Mesenchymal stem cell (in vitro differentiated cells and primary cell): ENCODE measurements around the gene HABP2.
A peak's percentile ranks its signal among the peaks of the same experiment; 100 is the strongest.

ENCODE experiments used
- DNase-seq: peaks from one replicate; pipeline ENCODE4 v3.0.0-alpha.2; 2013
- H2AFZ ChIP-seq: one replicate; pipeline ENCODE4 v1.6.1; 2013; ENCODE audit warnings: low read depth, mild to moderate bottlenecking, control low read depth, inconsistent platforms, low read length, moderate library complexity
- H2AK5ac ChIP-seq: 2 replicates; pipeline ENCODE4 v1.6.1; 2013; ENCODE audit warnings: low read length, moderate library complexity, mild to moderate bottlenecking, inconsistent platforms; ENCODE audit not compliant: severe bottlenecking
- H2BK120ac ChIP-seq: one replicate; pipeline ENCODE4 v1.6.1; 2013; ENCODE audit warnings: low read depth, mild to moderate bottlenecking, inconsistent platforms, low read length, moderate library complexity
- H2BK12ac ChIP-seq, 2 experiments: one replicate each; pipeline ENCODE4 v1.6.1; 2013; ENCODE audit warnings: inconsistent platforms in 2 of 2, low read length in 2 of 2, mild to moderate bottlenecking in 2 of 2, moderate library complexity in 2 of 2, control low read depth in 1 of 2
- H2BK15ac ChIP-seq: one replicate; pipeline ENCODE4 v1.6.1; 2013; ENCODE audit warnings: mild to moderate bottlenecking, low read depth, inconsistent platforms; ENCODE audit not compliant: poor library complexity, severe bottlenecking
- H2BK5ac ChIP-seq: 2 replicates; pipeline ENCODE4 v1.6.1; 2013; ENCODE audit warnings: low read depth, mild to moderate bottlenecking, low read length, control low read depth, inconsistent platforms; ENCODE audit not compliant: poor library complexity, severe bottlenecking
- H3K14ac ChIP-seq, 2 experiments: one replicate each; pipeline ENCODE4 v1.6.1; 2013; ENCODE audit warnings: inconsistent platforms in 2 of 2, low read length in 2 of 2, control low read depth in 1 of 2, mild to moderate bottlenecking in 1 of 2, moderate library complexity in 1 of 2
- H3K18ac ChIP-seq, 2 experiments: one replicate each; pipeline ENCODE4 v1.6.1; 2013; ENCODE audit warnings: inconsistent platforms in 2 of 2, low read length in 2 of 2, control low read depth in 1 of 2, low read depth in 1 of 2, mild to moderate bottlenecking in 1 of 2
- H3K23ac ChIP-seq, 2 experiments: one replicate each; pipeline ENCODE4 v1.6.1; 2013; ENCODE audit warnings: inconsistent platforms in 2 of 2, low read length in 2 of 2, mild to moderate bottlenecking in 2 of 2, moderate library complexity in 2 of 2, control low read depth in 1 of 2
- H3K27ac ChIP-seq: 2 replicates; pipeline ENCODE4 v1.5.1; 2013; ENCODE audit warnings: mild to moderate bottlenecking, moderate library complexity, low read length, control low read depth, inconsistent platforms; ENCODE audit not compliant: poor library complexity, severe bottlenecking
- H3K27me3 ChIP-seq, 2 experiments: 2 replicates each; pipeline versions ENCODE4 v1.6.1 to v1.7.0; 2013; ENCODE audit warnings: low read length in 2 of 2, mild to moderate bottlenecking in 2 of 2, moderate library complexity in 2 of 2, control low read depth in 1 of 2, inconsistent platforms in 1 of 2; ENCODE audit not compliant: control insufficient read depth in 1 of 2, insufficient read depth in 1 of 2
- H3K36me3 ChIP-seq, 2 experiments: 2 replicates each; pipeline versions ENCODE4 v1.6.1 to v1.7.0; 2013; ENCODE audit warnings: low read length in 2 of 2, control low read depth in 1 of 2, inconsistent platforms in 1 of 2, low read depth in 1 of 2, mild to moderate bottlenecking in 1 of 2; ENCODE audit not compliant: insufficient read depth in 2 of 2, control insufficient read depth in 1 of 2
- H3K4ac ChIP-seq, 2 experiments: one replicate each; pipeline ENCODE4 v1.6.1; 2013; ENCODE audit warnings: inconsistent platforms in 2 of 2, low read length in 2 of 2, mild to moderate bottlenecking in 2 of 2, moderate library complexity in 2 of 2, control low read depth in 1 of 2, low read depth in 1 of 2
- H3K4me1 ChIP-seq: 2 replicates; pipeline ENCODE4 v1.6.1; 2013; ENCODE audit warnings: low read depth, low read length, control low read depth; ENCODE audit not compliant: control insufficient read depth, insufficient read depth
- H3K4me2 ChIP-seq: 2 replicates; pipeline ENCODE4 v1.6.1; 2013; ENCODE audit warnings: low read length, mild to moderate bottlenecking, inconsistent platforms; ENCODE audit not compliant: poor library complexity, severe bottlenecking
- H3K4me3 ChIP-seq, 2 experiments: 2 replicates each; pipeline versions ENCODE4 v1.5.1 to v1.7.0; 2013; ENCODE audit warnings: low read length in 2 of 2, mild to moderate bottlenecking in 2 of 2, control low read depth in 1 of 2, low read depth in 1 of 2; ENCODE audit not compliant: insufficient read depth in 1 of 2
- H3K79me1 ChIP-seq: replicated peaks from 2 replicates; pipeline ENCODE4 v1.6.1; 2013; ENCODE audit warnings: mild to moderate bottlenecking, control low read depth, low read length, inconsistent platforms; ENCODE audit not compliant: poor library complexity, severe bottlenecking
- H3K9ac ChIP-seq: 2 replicates; pipeline ENCODE4 v1.7.0; 2013; ENCODE audit warnings: mild to moderate bottlenecking, low read length, moderate library complexity
- H3K9me3 ChIP-seq: 2 replicates; pipeline ENCODE4 v1.7.0; 2013; ENCODE audit warnings: mild to moderate bottlenecking, low read length; ENCODE audit not compliant: control insufficient read depth
- H4K8ac ChIP-seq: one replicate; pipeline ENCODE4 v1.6.1; 2013; ENCODE audit warnings: inconsistent platforms, mild to moderate bottlenecking, low read length, moderate library complexity
- H4K91ac ChIP-seq: one replicate; pipeline ENCODE4 v1.6.1; 2013; ENCODE audit warnings: mild to moderate bottlenecking, low read length, inconsistent platforms
- WGBS: methylation state at CpG from one replicate; pipeline ENCODE4 v1.1.7; 2013; ENCODE audit warnings: mixed read lengths; 5-methylcytosine and 5-hydroxymethylcytosine counted together

HABP2 gene

DNA sequence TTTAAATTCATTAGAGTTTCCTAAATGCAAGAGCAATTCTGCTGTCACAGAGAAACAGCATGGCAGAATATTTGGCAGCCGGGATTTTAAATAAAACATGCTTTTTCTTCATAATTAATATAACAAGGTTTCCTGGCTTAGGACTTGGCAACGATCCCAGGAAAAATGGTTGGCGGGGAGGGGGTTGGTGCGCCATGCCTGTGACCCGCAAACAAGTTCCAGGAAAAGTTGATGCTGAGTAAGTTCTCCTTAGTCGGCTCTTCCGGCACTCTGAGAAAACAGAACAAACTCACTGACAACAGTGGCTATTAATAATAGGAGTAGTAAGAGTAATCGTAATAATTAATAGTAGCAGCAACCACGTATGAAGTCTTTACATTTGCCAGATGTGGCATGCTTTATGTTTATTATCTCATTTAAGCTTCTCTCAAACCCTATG lies 4.6 kb downstream of the HABP2 start:
- Histone ChIP-seq H3K4me2 (no peak overlapping the region), H4K8ac (no peak overlapping the region), H2BK12ac (no peak overlapping the region)

DNA sequence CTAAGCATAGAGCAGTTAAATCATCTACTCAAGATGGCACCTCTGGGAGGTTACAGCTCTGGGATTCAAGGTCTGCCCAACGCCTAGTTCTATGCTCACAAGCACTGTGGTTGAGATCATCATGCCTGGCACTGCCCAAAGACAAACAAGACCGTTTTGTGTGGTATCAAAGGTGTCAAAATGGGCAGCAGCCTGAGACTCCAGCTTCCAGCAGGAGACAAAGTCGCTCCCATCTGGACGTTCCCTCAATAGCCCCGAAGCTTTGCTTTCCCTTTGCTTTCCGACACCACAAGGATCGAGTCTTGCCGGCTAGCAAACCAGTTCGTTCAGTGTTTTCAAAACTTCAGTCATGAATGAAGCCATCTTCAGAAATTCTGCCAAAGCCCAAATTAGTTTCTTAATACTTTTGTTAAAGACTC lies 5.1 kb downstream of the HABP2 start:
- Histone ChIP-seq H3K9me3 (no peaks in the 10 kb centered on the region), H2AK5ac (no peak overlapping the region), H2BK15ac (no peak overlapping the region), H4K8ac (peak overlapping the region; percentile 20), H3K4me1 (peaks cover 2% of the 10 kb centered on the region), H3K18ac (no peak overlapping the region), H3K4me3 (no peak overlapping the region), H2BK120ac (no peak overlapping the region), H3K14ac (no peak overlapping the region), H3K9ac (no peak overlapping the region), H2BK12ac (no peak overlapping the region), H3K79me1 (no peaks in the 10 kb centered on the region), H3K4ac (no peak overlapping the region), H4K91ac (no peak overlapping the region), H3K36me3 (no peaks in the 10 kb centered on the region), H3K4me2 (no peak overlapping the region), H3K27me3 (peaks cover 17 to 50% of the 10 kb centered on the region in 2 experiments), H3K27ac (no peak overlapping the region), H3K23ac (no peak overlapping the region), H2AFZ (no peak overlapping the region), H2BK5ac (no peak overlapping the region)
- no peak for DNase-seq
- 32% methylated on average over 9 of the region's 9 CpGs for WGBS

More for the DNA sequence above, 4.6 kb downstream of the HABP2 start:
- Histone ChIP-seq H3K9ac (no peak overlapping the region), H2BK120ac (no peak overlapping the region), H3K36me3 (no peaks in the 10 kb centered on the region), H3K4ac (no peak overlapping the region), H4K91ac (no peak overlapping the region), H3K27ac (no peak overlapping the region), H3K4me3 (no peak overlapping the region), H3K9me3 (no peaks in the 10 kb centered on the region), H2AK5ac (no peak overlapping the region), H2BK5ac (no peak overlapping the region), H3K27me3 (peaks cover 17 to 50% of the 10 kb centered on the region in 2 experiments), H3K23ac (no peak overlapping the region), H2BK15ac (no peak overlapping the region), H3K18ac (no peak overlapping the region), H3K4me1 (peaks cover 4% of the 10 kb centered on the region), H3K14ac (no peak overlapping the region), H3K79me1 (no peaks in the 10 kb centered on the region), H2AFZ (no peak overlapping the region)
- WGBS: 84% methylated on average over 6 of the region's 9 CpGs
- no peak for DNase-seq

GRCh38 chr10:113560071-113560470 lies 7.2 kb downstream of the HABP2 start:
- Histone ChIP-seq H2BK120ac (no peak overlapping the region), H4K8ac (no peak overlapping the region), H3K18ac (no peak overlapping the region), H3K9ac (no peak overlapping the region), H3K14ac (no peak overlapping the region), H2AK5ac (no peak overlapping the region), H3K27ac (no peak overlapping the region), H3K79me1 (no peaks in the 10 kb centered on the region), H3K4me1 (peaks cover 2% of the 10 kb centered on the region), H3K23ac (no peak overlapping the region), H3K9me3 (no peaks in the 10 kb centered on the region), H2BK5ac (no peak overlapping the region), H3K36me3 (no peaks in the 10 kb centered on the region), H4K91ac (no peak overlapping the region), H2AFZ (no peak overlapping the region), H2BK12ac (no peak overlapping the region), H3K27me3 (peaks cover 17 to 42% of the 10 kb centered on the region in 2 experiments), H3K4ac (no peak overlapping the region), H3K4me3 (no peak overlapping the region), H2BK15ac (no peak overlapping the region), H3K4me2 (no peak overlapping the region)
- no peak for DNase-seq
- WGBS: 67% methylated on average over 5 of the region's 5 CpGs

- H2BK15ac ChIP-seq: no peak overlapping the region
- H2AFZ ChIP-seq: no peak overlapping the region
- no peak for DNase-seq
- no peaks in the 10 kb centered on the region for H3K9me3 ChIP-seq
- H2BK12ac ChIP-seq: no peak overlapping the region
- H4K91ac ChIP-seq: no peak overlapping the region
- H3K9ac ChIP-seq: no peak overlapping the region
- no peak overlapping the region for H3K23ac ChIP-seq
- H3K36me3 ChIP-seq: no peaks in the 10 kb centered on the region
- no peak overlapping the region for H2BK5ac ChIP-seq
- peaks cover 17 to 35% of the 10 kb centered on the region in 2 experiments for H3K27me3 ChIP-seq
- H3K4me1 ChIP-seq: peaks cover 2% of the 10 kb centered on the region
- H3K4me3 ChIP-seq: no peak overlapping the region
- H2AK5ac ChIP-seq: no peak overlapping the region
- H3K4ac ChIP-seq: no peak overlapping the region
- no peak overlapping the region for H3K4me2 ChIP-seq
- H3K27ac ChIP-seq: no peak overlapping the region
- no peak overlapping the region for H2BK120ac ChIP-seq
- no peak overlapping the region for H3K18ac ChIP-seq
- H4K8ac ChIP-seq: no peak overlapping the region
- WGBS: 92% methylated on average over 3 of the region's 3 CpGs
- no peaks in the 10 kb centered on the region for H3K79me1 ChIP-seq
- no peak overlapping the region for H3K14ac ChIP-seq
Measured at GRCh38 chr10:113561214-113561613, 8.4 kb downstream of the HABP2 start.
